Fibroblast of lung (primary cell): ENCODE data around the gene HNF1B.

Experiments used
- EZH2 ChIP-seq: IDR thresholded peaks from 2 replicates; pipeline ENCODE4 v1.5.1; 2012; ENCODE audit warnings: low read length, control low read depth, mild to moderate bottlenecking; ENCODE audit errors: missing control alignments
- TF ChIP-seq, protein P1 (sequence below), 2 donors: IDR thresholded peaks in 1 of 2; conservative IDR thresholded peaks in 1 of 2; 1 replicate in 1 of 2; 2 replicates in 1 of 2; pipeline ENCODE4 v1.5.1; 2011 to 2012; ENCODE audit warnings: low read length in 2 of 2, control low read depth in 1 of 2, inconsistent platforms in 1 of 2, low read depth in 1 of 2, mild to moderate bottlenecking in 1 of 2

DNA sequence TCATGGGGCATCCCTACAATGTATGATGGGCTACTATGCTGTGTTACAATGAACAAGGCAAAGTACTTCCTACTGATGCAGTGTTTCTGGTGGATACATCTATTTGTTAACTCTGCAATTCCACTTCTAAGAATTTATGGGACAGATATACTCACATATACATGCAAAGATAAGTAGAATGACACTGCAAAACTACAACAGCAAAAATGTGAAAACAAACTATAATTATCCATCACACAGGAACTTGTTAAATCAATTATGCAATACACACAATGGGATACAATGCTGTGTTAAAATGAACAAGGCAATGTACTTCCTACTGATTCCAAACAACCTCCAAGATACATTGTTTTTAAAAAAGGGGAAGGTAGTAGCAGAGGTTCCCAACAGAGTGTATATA lies 104.8 kb downstream of the HNF1B start:
- TF ChIP-seq, protein P1, sequence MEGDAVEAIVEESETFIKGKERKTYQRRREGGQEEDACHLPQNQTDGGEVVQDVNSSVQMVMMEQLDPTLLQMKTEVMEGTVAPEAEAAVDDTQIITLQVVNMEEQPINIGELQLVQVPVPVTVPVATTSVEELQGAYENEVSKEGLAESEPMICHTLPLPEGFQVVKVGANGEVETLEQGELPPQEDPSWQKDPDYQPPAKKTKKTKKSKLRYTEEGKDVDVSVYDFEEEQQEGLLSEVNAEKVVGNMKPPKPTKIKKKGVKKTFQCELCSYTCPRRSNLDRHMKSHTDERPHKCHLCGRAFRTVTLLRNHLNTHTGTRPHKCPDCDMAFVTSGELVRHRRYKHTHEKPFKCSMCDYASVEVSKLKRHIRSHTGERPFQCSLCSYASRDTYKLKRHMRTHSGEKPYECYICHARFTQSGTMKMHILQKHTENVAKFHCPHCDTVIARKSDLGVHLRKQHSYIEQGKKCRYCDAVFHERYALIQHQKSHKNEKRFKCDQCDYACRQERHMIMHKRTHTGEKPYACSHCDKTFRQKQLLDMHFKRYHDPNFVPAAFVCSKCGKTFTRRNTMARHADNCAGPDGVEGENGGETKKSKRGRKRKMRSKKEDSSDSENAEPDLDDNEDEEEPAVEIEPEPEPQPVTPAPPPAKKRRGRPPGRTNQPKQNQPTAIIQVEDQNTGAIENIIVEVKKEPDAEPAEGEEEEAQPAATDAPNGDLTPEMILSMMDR (conservative IDR thresholded peaks at IDR 0.05 in 1 of 2, IDR thresholded peaks at IDR 0.05 in 1 of 2; ENCODE audit: low read depth in 1 of 2, low read length in 2 of 2), result no peak
- TF ChIP-seq EZH2, result no peak
